DMS114 treated with DMSO at 0.1 percent for 48 hours (cell line): ENCODE measurements around the gene IL13RA1.
"Not testable (repeated sequence)": the region's sequence is repeated elsewhere in the genome, so short reads cannot be mapped to it uniquely, and the experiment has no call there.

Experiments used
- DNase-seq: peaks from one replicate; lab custom pipeline; 2025; ENCODE audit not compliant: unreplicated experiment; lab: John Stamatoyannopoulos, UW

The IL13RA1 gene

GRCh38 chrX:118727686-118728339 is 407 bp downstream of the IL13RA1 start:
- no peak for DNase-seq

- DNase-seq = no peak
Measured at GRCh38 chrX:118729042-118729652, 1.7 kb downstream of the IL13RA1 start.

- no peak for DNase-seq
Measured at GRCh38 chrX:118730500-118731247, 3.3 kb downstream of the IL13RA1 start.

- not testable (repeated sequence) for DNase-seq
Measured at GRCh38 chrX:118732551-118732950, 5.1 kb downstream of the IL13RA1 start.

GRCh38 chrX:118734909-118735308 is 7.5 kb downstream of the IL13RA1 start:
- no peak for DNase-seq

GRCh38 chrX:118736394-118737010 is 9.1 kb downstream of the IL13RA1 start:
- DNase-seq = no peak

- DNase-seq = no peak
Measured at GRCh38 chrX:118739577-118739976, 12.2 kb downstream of the IL13RA1 start.

- no peak for DNase-seq
Measured at GRCh38 chrX:118740276-118740889, 13.0 kb downstream of the IL13RA1 start.

GRCh38 chrX:118742176-118742575 is 14.8 kb downstream of the IL13RA1 start:
- DNase-seq = no peak

GRCh38 chrX:118745570-118745969 is 18.2 kb downstream of the IL13RA1 start:
- no peak for DNase-seq

GRCh38 chrX:118751950-118752783 is 24.8 kb downstream of the IL13RA1 start:
- DNase-seq = no peak

- DNase-seq = no peak
Measured at GRCh38 chrX:118755633-118756032, 28.2 kb downstream of the IL13RA1 start.

GRCh38 chrX:118756101-118756500 is 28.7 kb downstream of the IL13RA1 start:
- DNase-seq = no peak

GRCh38 chrX:118758511-118758910 is 31.1 kb downstream of the IL13RA1 start:
- no peak for DNase-seq

GRCh38 chrX:118760025-118760424 is 32.6 kb downstream of the IL13RA1 start:
- DNase-seq = no peak

- DNase-seq = no peak
Measured at GRCh38 chrX:118761939-118762707, 34.7 kb downstream of the IL13RA1 start.

- no peak for DNase-seq
Measured at GRCh38 chrX:118763489-118763888, 36.1 kb downstream of the IL13RA1 start.

GRCh38 chrX:118764122-118764521 is 36.7 kb downstream of the IL13RA1 start:
- no peak for DNase-seq

GRCh38 chrX:118770133-118770760 is 42.8 kb downstream of the IL13RA1 start:
- DNase-seq = no peak
